ENCODE results near the gene FOXP1.

- no peak for TF ChIP-seq CTCF (conservative IDR thresholded peaks at IDR 0.05; ENCODE audit: low read depth, low read length)
- TF ChIP-seq EZH2 (IDR thresholded peaks at IDR 0.05; ENCODE audit: borderline replicate concordance, low read depth, low read length, poor library complexity, severe bottlenecking), result no peak
Measured at GRCh38 chr3:71269906-71270305, 313.6 kb downstream of the FOXP1 start.
